ENCODE measurements around the gene CKS1B.
A peak's percentile ranks its signal among the peaks of the same experiment; 100 is the strongest.

Gene CKS1B

GRCh38 chr1:155014709-155015508 is 40.4 kb downstream of the CKS1B start:
- no peak for DNase-seq (ENCODE audit: low read depth in 2 of 2)

- DNase-seq (ENCODE audit: low read depth in 2 of 2), result no peak
These were observed 41.2 kb downstream of the CKS1B start for GRCh38 chr1:155015527-155016230.

- no peak for DNase-seq (ENCODE audit: low read depth in 2 of 2)
These were observed 41.9 kb downstream of the CKS1B start for GRCh38 chr1:155016231-155016831.

GRCh38 chr1:155017041-155017945 is 42.8 kb downstream of the CKS1B start:
- DNase-seq (ENCODE audit: low read depth in 2 of 2), result peak; percentile 58 to 65

GRCh38 chr1:155017946-155018316 is 43.5 kb downstream of the CKS1B start:
- DNase-seq (ENCODE audit: low read depth in 2 of 2), result no peak

GRCh38 chr1:155018617-155019348 is 44.3 kb downstream of the CKS1B start:
- no peak for DNase-seq (ENCODE audit: low read depth in 2 of 2)

GRCh38 chr1:155019377-155020245 is 45.1 kb downstream of the CKS1B start:
- DNase-seq (ENCODE audit: low read depth in 2 of 2), result no peak

GRCh38 chr1:155022136-155022926 is 47.9 kb downstream of the CKS1B start:
- no peak for DNase-seq (ENCODE audit: low read depth in 2 of 2)

GRCh38 chr1:155022927-155023236 is 48.4 kb downstream of the CKS1B start:
- DNase-seq (ENCODE audit: low read depth in 2 of 2), result no peak

- no peak for DNase-seq (ENCODE audit: low read depth in 2 of 2)
These were observed 49.1 kb downstream of the CKS1B start for GRCh38 chr1:155023627-155024026.

- no peak for DNase-seq (ENCODE audit: low read depth in 2 of 2)
These were observed 49.8 kb downstream of the CKS1B start for GRCh38 chr1:155024315-155024714.

- no peak for DNase-seq (ENCODE audit: low read depth in 2 of 2)
These were observed 51.7 kb downstream of the CKS1B start for GRCh38 chr1:155026154-155026553.

- no peak for DNase-seq (ENCODE audit: low read depth in 2 of 2)
These were observed 52.1 kb downstream of the CKS1B start for GRCh38 chr1:155026588-155026987.
